ENCODE results near the gene SIRPA.
"Not testable (repeated sequence)": the region's sequence is repeated elsewhere in the genome, so short reads cannot be mapped to it uniquely, and the experiment has no call there.

The SIRPA gene

DNA sequence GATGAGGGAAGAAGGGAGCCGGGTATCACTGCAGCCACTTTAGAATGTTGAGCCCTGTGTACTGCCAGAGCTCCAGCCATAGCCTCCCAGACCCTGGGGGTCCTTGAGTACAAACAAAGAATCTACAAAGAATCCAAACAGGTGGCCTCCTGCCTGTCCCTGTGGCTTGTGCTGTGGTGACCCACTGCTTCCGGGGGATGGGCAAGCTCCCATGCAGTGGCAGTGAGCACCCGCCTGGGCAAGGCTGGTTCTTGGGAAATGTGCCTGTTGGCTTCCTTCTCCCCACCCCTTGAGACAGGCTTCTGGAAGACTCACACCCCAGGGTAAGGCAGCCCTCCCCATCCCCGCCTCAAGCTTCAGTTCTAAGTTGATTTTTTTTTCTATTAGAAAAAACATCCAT lies 13.9 kb downstream of the SIRPA start:
- no peak for DNase-seq

DNA sequence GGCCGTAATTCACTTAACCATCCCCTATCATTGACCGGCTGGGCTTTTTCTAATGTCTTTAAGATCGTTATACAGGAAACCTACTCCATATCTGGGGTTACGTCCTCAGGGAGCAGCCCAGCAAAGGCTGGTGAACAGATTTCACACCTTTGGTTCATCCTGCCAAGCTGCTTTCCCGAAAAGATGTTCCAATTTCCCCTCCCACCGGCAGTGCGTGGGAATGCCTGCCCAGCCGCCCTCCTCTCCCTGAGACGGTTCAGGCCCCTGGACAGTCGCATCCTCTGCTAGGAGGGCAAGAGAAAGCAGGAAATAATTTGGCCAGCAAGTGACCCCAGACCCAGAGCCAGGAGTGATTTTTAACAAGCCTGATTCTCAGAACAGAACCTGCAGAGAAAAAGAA lies 16.3 kb downstream of the SIRPA start:
- DNase-seq, result no peak

DNA sequence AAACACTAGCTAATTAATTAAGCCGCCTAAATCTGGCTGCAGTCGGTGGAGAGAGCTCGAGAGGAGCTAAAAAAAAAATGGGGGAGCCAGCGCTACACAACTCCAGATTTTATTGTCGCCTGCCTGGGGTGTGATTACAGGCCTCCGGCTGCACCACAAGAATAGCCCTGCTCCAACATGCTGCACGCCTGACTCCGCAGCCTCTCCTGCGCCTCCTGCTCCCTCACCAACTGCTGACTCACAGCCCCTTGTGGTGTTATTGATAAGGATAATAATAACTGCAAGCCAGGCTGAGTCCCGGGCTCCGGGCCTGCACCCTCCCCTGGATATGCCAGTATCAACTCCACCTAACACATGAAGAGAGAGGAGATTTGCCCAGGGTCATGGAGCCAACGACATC lies 16.8 kb downstream of the SIRPA start:
- DNase-seq, result no peak

DNA sequence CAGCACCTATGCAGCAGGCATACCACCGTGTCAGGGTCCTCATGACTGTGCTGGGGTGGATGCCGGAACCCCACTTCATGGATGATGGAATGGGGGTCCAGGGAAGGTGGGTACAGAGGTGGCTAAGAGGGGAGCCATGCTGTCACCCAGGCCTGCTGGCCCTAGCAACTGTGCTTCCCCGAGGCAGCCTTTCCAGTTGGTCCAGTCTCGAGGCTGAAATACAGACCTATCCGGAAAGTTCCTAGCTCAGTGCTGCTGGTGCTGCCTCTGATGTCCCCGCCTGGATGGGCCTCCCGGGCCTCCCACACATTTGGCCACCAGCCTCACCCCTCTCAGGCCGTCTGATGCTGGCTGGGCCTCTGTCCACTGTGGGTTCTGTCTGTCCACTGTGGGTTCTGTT lies 17.4 kb downstream of the SIRPA start:
- no peak for DNase-seq

DNA sequence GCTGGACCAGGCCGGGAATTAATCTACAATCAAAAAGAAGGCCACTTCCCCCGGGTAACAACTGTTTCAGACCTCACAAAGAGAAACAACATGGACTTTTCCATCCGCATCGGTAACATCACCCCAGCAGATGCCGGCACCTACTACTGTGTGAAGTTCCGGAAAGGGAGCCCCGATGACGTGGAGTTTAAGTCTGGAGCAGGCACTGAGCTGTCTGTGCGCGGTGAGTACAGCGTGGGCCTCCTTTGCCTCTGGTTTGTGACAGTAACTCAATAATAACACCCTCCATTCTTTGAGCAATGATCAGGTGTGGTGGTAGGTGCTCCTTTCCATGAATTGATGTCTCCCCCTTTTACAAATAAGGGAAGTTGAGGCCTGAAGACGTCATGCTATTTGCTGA lies 20.0 kb downstream of the SIRPA start:
- not testable (repeated sequence) for DNase-seq

DNA sequence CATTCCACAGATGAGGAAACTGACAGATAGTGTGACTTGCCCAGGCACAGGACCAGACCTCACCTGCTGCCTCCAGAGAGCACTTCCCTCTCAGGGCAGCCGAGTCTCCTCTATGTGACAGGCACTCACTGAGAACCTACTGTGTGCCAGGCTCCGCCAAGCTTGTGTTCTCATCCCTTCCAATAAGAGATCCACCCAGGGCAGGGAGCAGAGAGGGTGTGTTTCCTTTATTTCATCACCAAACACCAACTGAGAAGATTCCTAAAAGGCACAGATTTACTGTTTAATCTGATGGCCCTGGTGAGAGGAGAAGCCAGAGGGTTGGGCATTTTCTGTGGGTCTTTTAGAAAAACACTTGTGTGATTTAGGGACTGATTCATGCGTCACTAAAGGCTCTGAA lies 20.5 kb downstream of the SIRPA start:
- no peak for DNase-seq

DNA sequence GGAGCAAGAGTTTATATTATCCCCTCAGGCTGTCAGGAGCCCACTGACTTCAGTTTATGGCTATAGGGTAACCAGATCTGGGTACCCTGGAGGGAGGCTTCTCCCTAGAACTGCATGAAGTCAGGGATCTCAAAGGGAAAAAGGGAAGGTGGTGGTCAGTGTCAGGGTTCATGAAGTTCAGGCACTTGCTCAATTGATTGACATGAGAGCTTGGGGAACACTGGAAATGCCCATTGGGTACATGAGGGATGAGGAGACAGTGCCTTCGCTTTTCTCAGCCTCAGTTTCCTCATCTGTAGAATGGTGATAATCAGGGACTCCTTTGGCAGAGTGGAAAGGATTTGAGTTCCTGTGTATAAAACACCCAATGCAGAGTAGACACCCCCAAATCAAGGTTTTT lies 22.6 kb downstream of the SIRPA start:
- no peak for DNase-seq

DNA sequence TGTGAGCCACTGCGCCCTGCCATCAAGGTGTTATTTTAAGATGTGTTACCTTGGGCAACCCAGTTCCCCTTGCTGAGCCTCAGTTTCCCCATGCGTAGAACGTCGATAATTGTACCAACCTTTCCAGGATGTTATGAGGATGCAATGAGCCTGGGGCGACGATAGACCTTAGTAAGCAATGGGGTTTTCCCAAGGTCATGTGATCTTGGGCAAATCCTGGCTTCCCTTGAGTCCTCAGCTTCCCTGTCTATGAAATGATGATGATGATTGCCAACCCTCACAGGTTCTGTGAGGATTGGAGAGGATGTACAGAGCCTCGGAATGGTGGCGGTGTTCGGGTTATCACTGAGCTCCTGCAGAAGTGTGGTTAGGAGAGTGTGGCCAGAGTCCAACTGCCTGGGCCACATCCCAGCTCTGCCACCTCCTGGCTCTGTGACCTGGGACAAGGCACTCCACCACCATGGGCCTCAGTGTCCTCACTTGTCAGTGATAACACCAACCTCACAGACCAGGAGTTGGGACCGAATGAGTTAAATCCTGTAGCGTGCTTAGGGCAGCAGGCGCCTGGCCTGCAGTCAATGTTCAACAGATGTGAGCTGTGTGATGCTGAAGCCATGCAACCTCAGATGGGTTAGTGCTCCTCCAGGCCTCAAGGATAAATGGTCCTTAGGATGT lies 23.4 kb downstream of the SIRPA start:
- no peak for DNase-seq

DNA sequence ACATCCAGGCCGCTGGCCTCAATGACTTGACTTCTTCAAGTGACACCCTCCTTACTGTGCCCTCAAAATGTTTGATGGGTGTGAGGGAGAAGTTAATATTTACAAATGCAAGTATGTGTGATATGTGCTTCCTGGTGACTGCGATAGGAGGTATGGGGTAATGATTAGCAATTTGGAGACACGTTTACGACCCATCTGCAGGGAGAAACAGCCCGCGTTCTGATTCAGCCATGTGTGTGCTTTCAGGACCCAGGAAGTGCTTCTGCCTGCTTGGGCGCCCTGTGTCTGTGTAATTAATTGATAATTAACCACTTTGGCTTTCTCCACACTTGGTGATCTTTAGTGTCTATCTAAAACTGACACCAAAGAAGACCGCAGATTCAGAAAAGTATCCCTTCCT lies 25.0 kb downstream of the SIRPA start:
- DNase-seq, result no peak

DNA sequence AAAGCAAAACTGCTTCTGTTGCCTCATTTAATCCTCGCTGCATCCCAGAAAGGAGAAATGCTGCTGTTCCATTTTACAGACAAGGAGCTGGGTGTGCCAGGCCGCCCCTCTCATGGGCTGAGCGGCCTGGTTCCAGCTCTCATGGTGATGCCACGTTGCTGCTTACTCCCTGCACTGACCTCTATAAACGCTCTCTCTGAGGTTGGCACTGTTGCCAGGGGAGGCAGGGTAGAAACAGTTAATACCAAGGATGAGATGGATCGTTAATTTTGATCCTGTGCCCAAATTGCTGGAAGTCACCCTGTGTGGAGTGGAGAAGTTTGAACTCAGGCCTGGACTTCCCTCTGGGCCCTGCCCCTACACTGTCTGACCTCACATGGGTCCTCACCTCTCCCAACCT lies 25.6 kb downstream of the SIRPA start:
- no peak for DNase-seq

DNA sequence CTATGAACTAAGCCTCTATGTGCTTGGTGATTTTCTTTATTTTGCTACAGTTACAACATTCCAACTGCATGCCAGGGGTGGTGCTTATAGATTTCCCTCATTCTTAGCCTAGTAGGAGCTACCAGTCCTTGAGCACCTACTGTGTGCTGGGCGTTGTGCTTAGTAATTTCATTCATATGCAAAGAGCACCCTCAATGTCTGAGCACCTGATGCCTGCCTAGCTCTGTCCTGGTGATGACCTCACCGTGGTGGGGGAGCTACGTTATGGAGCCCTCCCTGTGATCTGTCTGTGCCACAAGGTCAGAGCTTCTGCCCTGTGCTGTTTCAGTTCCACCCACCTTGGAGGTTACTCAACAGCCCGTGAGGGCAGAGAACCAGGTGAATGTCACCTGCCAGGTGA lies 26.8 kb downstream of the SIRPA start:
- not testable (repeated sequence) for DNase-seq

DNA sequence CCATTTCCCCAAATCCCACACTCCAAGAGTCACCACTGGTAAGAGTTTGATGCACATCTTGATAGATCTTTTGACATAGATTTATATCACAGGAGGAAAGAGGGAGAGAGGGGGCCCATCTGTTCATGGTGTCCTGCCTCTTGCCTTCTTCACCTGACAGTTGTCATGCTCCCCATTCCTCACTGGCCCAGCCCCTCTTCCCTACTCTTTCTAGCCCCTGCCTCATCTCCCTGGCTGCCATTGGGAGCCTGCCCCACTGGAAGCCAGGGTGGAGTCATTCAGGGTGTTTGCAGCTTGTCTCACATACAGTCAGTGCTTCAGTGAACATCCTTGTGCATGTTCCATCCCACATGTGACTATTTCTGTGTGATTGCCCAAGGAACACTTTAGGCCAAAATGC lies 27.6 kb downstream of the SIRPA start:
- no peak for DNase-seq

DNA sequence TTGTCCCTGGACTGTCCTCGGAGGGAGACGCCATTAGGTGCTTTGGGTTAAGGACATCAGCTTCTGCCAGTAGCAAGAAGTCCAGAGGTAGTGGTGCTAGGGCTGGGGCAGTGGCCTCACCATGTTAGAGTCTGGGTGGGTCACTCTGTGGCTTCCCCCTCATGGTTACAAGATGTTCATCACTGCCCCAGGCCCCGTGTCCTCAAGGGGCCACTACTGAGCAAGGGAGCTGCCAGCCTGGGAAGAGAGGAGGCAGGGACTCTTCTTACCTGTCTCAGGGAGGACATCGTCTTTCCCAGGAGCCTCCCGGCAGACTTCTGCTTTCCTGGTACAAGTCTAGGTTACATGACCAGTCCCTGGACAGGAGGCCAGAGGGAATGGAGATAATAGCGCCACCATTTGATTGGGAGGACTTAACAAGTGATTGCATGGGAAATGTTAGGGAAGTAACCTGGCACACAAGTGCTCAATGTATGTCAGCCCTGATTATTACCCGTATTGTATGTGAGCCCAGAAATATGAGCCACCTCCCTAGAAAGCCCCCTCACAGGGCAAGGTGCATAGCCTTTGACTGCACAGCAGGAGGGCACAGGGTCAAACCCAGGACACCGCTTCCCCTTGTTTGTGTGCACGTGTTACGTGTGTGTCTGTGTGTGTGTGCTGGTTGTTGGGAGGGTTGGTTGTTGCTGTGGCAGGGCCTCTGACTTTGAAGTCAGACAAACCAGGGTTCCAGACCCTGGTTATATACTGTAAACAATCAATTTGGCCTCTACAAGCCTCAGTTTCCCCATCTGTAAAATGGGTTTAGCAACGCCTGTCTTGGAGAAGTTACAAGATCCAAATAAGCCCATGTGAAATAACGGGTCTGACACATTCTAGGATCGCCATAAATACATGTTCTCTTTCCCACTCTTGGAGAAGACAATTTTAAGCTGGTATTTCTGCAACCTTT lies 30.0 kb downstream of the SIRPA start:
- no peak for DNase-seq

DNA sequence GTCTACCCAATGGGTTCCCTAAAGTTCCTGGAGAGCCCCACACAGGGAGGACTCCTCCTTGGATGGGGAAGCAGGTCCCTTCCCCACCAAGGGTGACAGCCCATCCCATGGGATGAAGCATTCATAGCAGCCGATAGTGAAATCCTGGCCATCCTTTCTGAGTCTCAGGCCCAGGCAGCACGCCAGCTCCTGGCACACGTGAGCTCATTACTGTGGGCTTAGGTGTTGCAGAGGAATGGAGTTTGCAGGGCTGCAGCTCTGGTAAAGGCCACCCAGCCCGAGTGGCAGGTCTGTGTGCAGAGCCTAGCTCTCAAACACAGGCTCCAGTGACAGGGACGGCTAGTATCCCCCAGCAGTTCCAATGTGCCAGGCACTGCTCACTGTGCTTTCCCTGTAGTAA lies 31.0 kb downstream of the SIRPA start:
- no peak for DNase-seq

DNA sequence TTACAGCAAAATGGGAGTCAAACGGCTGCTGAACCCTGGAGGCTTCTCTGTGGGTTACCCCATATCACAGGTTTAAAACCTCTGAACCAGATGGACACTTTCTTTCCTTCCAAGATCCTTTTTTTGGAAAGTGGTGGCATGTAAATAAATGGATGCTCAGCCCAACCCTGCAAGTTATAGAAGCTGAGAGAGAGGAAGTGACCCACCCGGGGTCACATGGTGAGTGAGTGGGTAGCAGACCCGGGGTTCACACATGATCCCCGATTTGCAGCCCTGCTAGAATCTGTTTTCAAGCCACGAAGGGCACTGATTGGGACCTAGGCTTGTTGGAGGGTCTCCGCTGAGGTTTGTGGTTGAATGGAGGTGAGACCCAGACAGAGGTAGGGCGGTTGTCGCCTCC lies 32.0 kb downstream of the SIRPA start:
- DNase-seq, result no peak

DNA sequence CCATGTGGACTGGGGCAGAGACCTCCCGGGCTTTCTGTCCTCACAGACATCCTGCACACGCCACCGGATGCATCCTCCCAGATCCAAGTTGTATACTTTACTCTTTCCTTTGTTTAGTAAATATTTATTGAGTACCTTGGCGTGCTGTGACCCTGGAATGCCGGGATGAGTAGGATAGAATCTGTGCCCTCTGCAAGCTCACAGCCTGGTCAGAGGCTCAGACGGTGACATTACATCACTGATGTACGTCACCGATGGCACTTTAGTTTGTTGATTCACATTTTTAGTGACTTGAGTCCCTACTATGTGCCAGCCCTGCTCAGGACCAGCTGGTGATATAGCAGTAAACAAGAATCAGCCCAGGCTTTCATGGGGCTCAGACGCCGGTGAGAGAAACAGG lies 32.9 kb downstream of the SIRPA start:
- DNase-seq, result no peak

DNA sequence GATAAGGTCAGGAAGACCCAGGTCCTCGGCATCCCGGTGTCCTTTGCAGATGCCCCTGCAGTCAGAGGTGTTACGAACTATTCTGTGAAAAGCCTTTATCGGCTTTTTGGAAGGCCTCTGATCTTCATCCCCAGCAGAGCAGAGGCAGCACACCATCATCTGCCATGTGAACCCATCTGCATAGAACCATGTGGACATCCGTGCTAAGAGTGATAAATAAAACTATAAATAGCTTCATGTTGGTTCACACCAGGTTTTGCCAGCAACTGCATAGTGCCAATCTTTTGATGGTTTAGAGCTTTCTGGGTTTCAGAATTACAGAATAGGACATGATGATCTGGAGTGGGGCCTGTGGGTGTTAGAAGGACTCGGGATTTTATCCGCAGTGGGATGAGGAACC lies 33.6 kb downstream of the SIRPA start:
- DNase-seq, result no peak

DNA sequence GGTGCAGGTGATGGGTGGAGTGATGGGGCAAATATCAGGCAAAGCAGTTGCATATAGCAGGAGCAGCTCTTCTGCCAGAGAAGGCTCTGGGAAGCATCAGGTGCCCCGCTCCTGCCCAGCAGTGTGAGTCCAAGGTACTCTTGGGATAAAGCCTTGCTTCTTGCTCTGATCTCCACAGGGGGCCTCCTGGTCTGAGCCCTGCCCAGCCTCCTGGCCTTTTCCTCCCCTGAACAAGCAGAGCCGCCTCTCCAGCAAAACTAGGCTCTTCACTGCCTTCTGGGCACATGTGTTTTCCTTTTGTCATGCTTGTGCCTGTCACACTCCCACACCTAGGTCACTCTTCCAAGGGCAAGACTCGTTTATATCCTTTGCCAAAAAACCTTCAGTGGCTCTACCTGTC lies 34.3 kb downstream of the SIRPA start:
- DNase-seq, result no peak

DNA sequence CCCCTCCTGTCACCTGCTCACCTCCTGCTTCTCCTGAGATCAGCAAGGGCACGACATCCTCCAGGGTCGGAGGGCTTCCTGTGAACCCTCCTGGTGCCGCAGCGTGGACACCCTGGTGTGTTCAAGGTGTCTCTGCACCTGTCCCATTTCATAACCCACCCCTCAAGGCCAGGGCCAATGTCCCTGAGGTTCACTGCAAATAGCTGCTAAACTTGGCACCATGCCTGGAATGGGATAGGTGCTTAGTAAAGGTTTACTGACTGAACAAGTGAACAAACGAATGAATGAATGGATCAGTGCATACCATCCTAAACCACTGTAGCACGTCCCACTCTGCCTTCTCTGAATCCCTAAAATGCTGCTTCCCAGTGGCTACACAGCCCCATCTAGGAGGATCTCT lies 35.0 kb downstream of the SIRPA start:
- DNase-seq, result no peak

DNA sequence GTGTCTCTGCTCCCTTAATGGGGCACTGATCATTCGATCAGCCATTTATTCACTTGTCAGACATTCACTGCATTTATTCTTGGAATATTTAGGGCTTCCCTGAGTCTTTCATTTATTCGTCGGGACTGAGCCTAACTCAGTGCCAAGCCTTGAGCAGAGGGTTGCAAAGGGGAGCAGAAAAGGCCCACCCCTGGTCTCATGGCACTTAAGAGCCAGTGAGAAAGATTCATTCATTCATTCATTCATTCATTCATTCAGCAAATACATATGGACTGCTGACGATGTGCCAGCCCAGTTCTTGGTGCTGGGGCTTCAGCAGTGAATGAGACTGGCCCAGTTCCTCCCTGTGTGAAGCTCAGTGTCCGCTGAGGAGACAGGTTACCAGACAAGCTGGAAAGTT lies 36.6 kb downstream of the SIRPA start:
- DNase-seq, result no peak

DNA sequence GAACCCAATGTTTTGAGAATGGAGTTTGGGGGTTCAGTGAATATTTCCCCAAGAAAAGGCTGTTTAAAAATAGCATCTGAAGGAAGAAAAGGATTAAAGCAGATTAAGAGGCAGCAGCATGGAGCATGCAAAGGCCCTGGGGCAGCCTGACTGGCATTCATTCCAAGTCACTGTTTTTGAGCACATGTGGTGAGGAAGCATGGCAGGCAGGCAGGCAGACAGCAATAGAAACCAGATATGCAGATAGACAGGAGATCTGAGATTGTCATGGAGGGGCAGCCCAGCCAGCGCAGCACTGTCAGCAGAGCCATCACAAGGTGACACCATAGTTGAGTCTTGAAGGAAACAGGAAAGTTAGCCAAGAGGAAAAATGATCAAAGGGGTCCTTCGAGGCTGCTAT lies 37.8 kb downstream of the SIRPA start:
- no peak for DNase-seq

DNA sequence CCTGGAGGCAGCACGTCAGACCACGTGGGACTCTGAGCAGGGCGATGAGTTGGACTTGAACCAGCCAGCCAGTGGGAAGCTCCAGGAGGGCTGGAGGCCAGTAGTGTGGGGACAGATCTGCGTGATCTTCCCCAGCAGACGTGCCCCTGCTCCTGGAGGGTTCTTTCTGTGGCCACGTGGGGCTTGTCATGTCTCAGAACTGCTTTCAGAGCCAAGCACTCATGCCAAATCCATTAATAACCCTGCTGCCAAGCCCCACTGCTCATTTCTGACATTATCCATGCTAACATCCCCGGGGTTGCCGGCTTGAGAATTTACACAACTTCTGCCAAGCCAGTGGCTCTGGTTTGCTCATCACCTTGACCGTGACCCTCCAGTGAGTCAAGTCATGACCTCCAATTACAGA lies 38.3 kb downstream of the SIRPA start:
- DNase-seq, result no peak

DNA sequence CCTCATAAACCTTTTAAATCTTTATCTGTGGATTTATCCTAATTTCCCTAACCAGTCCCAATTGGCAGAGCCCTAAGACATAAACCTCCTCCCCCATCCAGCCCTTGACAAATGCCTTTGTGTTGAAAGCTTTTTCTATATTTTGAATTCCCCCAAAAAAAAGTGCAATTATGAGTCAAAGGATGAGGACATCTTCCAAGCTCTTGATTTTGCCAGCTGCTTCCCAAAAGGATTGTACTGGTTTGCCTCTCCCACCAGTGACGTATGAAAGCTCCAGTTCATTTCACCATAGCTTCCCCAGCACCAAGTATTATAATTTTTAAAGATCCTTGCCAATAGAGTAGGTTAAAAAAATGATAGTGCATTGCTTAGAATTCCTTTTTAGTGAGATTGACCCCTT lies 38.9 kb downstream of the SIRPA start:
- no peak for DNase-seq
